GM23248 (cell line): Measurements from ENCODE around the gene TRIO. TPM values are rescaled to one million over a fixed set of nuclear protein-coding genes. Genes with fewer than 3 reads are reported as not detected.

Experiments used
- DNase-seq: peaks from one replicate; pipeline ENCODE4 v3.0.0-alpha.2; 2015
- H2AFZ ChIP-seq: fragments of 200-600 bp; sonication (generic); 2 replicates; pipeline ENCODE4 v1.6.1; 2016; ENCODE audit warnings: antibody characterized with exemption
- H3F3A ChIP-seq: fragments of 200-600 bp; sonication (generic); 2 replicates; pipeline ENCODE4 v1.6.1; 2016; ENCODE audit warnings: mild to moderate bottlenecking, antibody characterized with exemption, mixed run types; ENCODE audit not compliant: insufficient read depth
- H3K27ac ChIP-seq: fragments of 200-600 bp; sonication (generic); 2 replicates; pipeline ENCODE4 v1.5.1; 2016; ENCODE audit warnings: mild to moderate bottlenecking
- H3K27me3 ChIP-seq: fragments of 200-600 bp; sonication (generic); replicated peaks from 2 replicates; pipeline ENCODE4 v1.6.1; 2016; ENCODE audit warnings: mild to moderate bottlenecking; ENCODE audit not compliant: insufficient read depth
- H3K36me3 ChIP-seq: fragments of 200-600 bp; sonication (generic); 2 replicates; pipeline ENCODE4 v1.6.1; 2016; ENCODE audit warnings: low read depth, mild to moderate bottlenecking
- H3K4me1 ChIP-seq: fragments of 200-600 bp; sonication (generic); 2 replicates; pipeline ENCODE4 v1.6.1; 2016; ENCODE audit warnings: mild to moderate bottlenecking; ENCODE audit not compliant: insufficient read depth
- H3K4me2 ChIP-seq: fragments of 200-600 bp; sonication (generic); one replicate; pipeline ENCODE4 v1.6.1; 2016; ENCODE audit warnings: mild to moderate bottlenecking; ENCODE audit not compliant: unreplicated experiment
- H3K4me3 ChIP-seq: fragments of 200-600 bp; sonication (generic); 2 replicates; pipeline ENCODE4 v1.5.1; 2016; ENCODE audit warnings: mild to moderate bottlenecking
- H3K79me2 ChIP-seq: fragments of 200-600 bp; sonication (generic); 2 replicates; pipeline ENCODE4 v1.6.1; 2016; ENCODE audit warnings: mild to moderate bottlenecking; ENCODE audit not compliant: insufficient read depth
- H3K9ac ChIP-seq: fragments of 200-600 bp; sonication (generic); 2 replicates; pipeline ENCODE4 v1.6.1; 2016; ENCODE audit warnings: mild to moderate bottlenecking
- H3K9me2 ChIP-seq: fragments of 200-600 bp; sonication (generic); 2 replicates; pipeline ENCODE4 v1.6.1; 2016; ENCODE audit warnings: mixed run types, mild to moderate bottlenecking, moderate library complexity; ENCODE audit not compliant: insufficient read depth
- H3K9me3 ChIP-seq: fragments of 200-600 bp; sonication (generic); one replicate; pipeline ENCODE4 v1.6.1; 2017; ENCODE audit warnings: low read depth
- H4K20me1 ChIP-seq: fragments of 200-600 bp; sonication (generic); 2 replicates; pipeline ENCODE4 v1.6.0; 2016; ENCODE audit not compliant: insufficient read depth
- EZH2 ChIP-seq: fragments of 200-600 bp; sonication (generic); IDR thresholded peaks from 2 replicates; pipeline ENCODE4 v1.6.1; 2018; ENCODE audit warnings: antibody characterized with exemption, mild to moderate bottlenecking; ENCODE audit not compliant: insufficient read depth, poor library complexity, severe bottlenecking
- EZH2phosphoT487 ChIP-seq: fragments of 200-600 bp; sonication (generic); IDR thresholded peaks from 2 replicates; pipeline ENCODE4 v1.6.1; 2018; ENCODE audit warnings: antibody characterized with exemption, moderate library complexity, mild to moderate bottlenecking, low read depth; ENCODE audit not compliant: insufficient read depth
- WGBS, 2 experiments: methylation state at CpG; one replicate each; pipeline ENCODE4 v1.1.6; 2015 to 2017; ENCODE audit warnings: low lambda C conversion rate in 2 of 2, low coverage in 1 of 2; ENCODE audit errors: missing lambda C conversion rate in 2 of 2; 5-methylcytosine and 5-hydroxymethylcytosine counted together
- in situ Hi-C: fragments of 300-500 bp; cut with MboI; formaldehyde crosslinking; loops from 2 replicates; pipeline ENCODE4 v1.15.0; 2020
- polyA plus RNA-seq: library from polyadenylated mRNA; unstranded; fragments of >200 nt; fragmentation: Nextera tagmentation; extraction: Ambion mirVana; gene quantifications from 2 replicates; pipeline ENCODE4 v1.2.1, GENCODE V29; 2016
- total RNA-seq: library from RNA; depleted of rRNA; stranded (reverse); fragments of >200 nt; shearing (Covaris generic); gene quantifications from 2 replicates; pipeline ENCODE4 v1.2.3, GENCODE V29; 2014

The TRIO gene
- total and polyA plus RNA-seq, 2 experiments from 2014 or later, result 28.1 to 198 TPM

- Histone ChIP-seq H3K9ac (no peak overlapping the region), H3K9me2 (no peaks in the 10 kb centered on the region), H3K36me3 (peaks cover 19% of the 10 kb centered on the region; the same call in 1 of the 2 replicates), H3K9me3 (no peaks in the 10 kb centered on the region), H3K79me2 (peaks cover 100% of the 10 kb centered on the region), H3K4me1 (peaks cover 38% of the 10 kb centered on the region), H2AFZ (no peak overlapping the region), H3K27me3 (no peaks in the 10 kb centered on the region), H3F3A (peaks cover 82% of the 10 kb centered on the region), H3K27ac (no peak overlapping the region), H3K4me2 (no peak overlapping the region), H3K4me3 (no peak overlapping the region), H4K20me1 (peaks cover 38% of the 10 kb centered on the region)
- 90 to 91% methylated on average over 6 of the region's 6 CpGs for WGBS, 2 experiments
- DNase-seq, result no peak
- TF ChIP-seq EZH2phosphoT487 (no peak), EZH2 (no peak)
- in situ Hi-C loops, result no loop called here
These were observed 83.4 kb downstream of the TRIO start for GRCh38 chr5:14226554-14226953.

GRCh38 chr5:14226992-14227391 lies 83.8 kb downstream of the TRIO start:
- DNase-seq, result no peak
- no peak overlapping the region for H2AFZ ChIP-seq
- peaks cover 100% of the 10 kb centered on the region for H3K79me2 ChIP-seq
- no peak overlapping the region for H3K9ac ChIP-seq
- peaks cover 42% of the 10 kb centered on the region for H3K4me1 ChIP-seq
- no peak overlapping the region for H3K4me3 ChIP-seq
- H3K36me3 ChIP-seq, result peaks cover 17% of the 10 kb centered on the region; the same call in 1 of the 2 replicates
- peaks cover 82% of the 10 kb centered on the region for H3F3A ChIP-seq
- no peaks in the 10 kb centered on the region for H3K9me2 ChIP-seq
- peaks cover 40% of the 10 kb centered on the region for H4K20me1 ChIP-seq
- WGBS, 2 experiments, result 88 to 89% methylated on average over 8 of the region's 8 CpGs
- H3K27me3 ChIP-seq, result no peaks in the 10 kb centered on the region
- in situ Hi-C loops, result no loop called here
- no peaks in the 10 kb centered on the region for H3K9me3 ChIP-seq
- no peak overlapping the region for H3K4me2 ChIP-seq
- no peak overlapping the region for H3K27ac ChIP-seq
- no peak for TF ChIP-seq EZH2
- TF ChIP-seq EZH2phosphoT487, result no peak

GRCh38 chr5:14227513-14227912 lies 84.4 kb downstream of the TRIO start:
- 64 to 68% methylated on average over 3 of the region's 3 CpGs for WGBS, 2 experiments
- Histone ChIP-seq H4K20me1 (peaks cover 43% of the 10 kb centered on the region), H3K27ac (no peak overlapping the region), H3K4me1 (peaks cover 44% of the 10 kb centered on the region), H2AFZ (no peak overlapping the region), H3K36me3 (peaks cover 14% of the 10 kb centered on the region; the same call in 1 of the 2 replicates), H3K9me3 (no peaks in the 10 kb centered on the region), H3F3A (peaks cover 82% of the 10 kb centered on the region), H3K4me2 (no peak overlapping the region), H3K79me2 (peaks cover 100% of the 10 kb centered on the region), H3K9me2 (no peaks in the 10 kb centered on the region), H3K4me3 (no peak overlapping the region), H3K27me3 (no peaks in the 10 kb centered on the region), H3K9ac (no peak overlapping the region)
- TF ChIP-seq EZH2 (no peak), EZH2phosphoT487 (no peak)
- DNase-seq, result no peak
- in situ Hi-C loops, result no loop called here

- H4K20me1 ChIP-seq, result peaks cover 42% of the 10 kb centered on the region
- H3K4me2 ChIP-seq, result no peak overlapping the region
- 87 to 92% methylated on average over 6 of the region's 6 CpGs for WGBS, 2 experiments
These were observed 85.1 kb downstream of the TRIO start for GRCh38 chr5:14228219-14228618.

More at GRCh38 chr5:14228219-14228618, 85.1 kb downstream of the TRIO start:
- Histone ChIP-seq H3K79me2 (peaks cover 100% of the 10 kb centered on the region), H3K9me2 (no peaks in the 10 kb centered on the region), H3K4me3 (no peak overlapping the region), H3K9me3 (no peaks in the 10 kb centered on the region), H3K9ac (no peak overlapping the region), H3K4me1 (peaks cover 45% of the 10 kb centered on the region), H3K27ac (no peak overlapping the region), H2AFZ (no peak overlapping the region), H3K27me3 (no peaks in the 10 kb centered on the region), H3F3A (peaks cover 79% of the 10 kb centered on the region), H3K36me3 (peaks cover 13% of the 10 kb centered on the region; the same call in 1 of the 2 replicates)
- in situ Hi-C loops, result no loop called here
- no peak for TF ChIP-seq EZH2phosphoT487
- TF ChIP-seq EZH2, result no peak
- no peak for DNase-seq
